Left ventricle myocardium inferior (tissue), 1 donor: ENCODE measurements around the gene SLC9C2. TPM values are rescaled to one million over a fixed set of nuclear protein-coding genes. Genes with fewer than 3 reads are reported as not detected.
"Not testable (repeated sequence)": the region's sequence is repeated elsewhere in the genome, so short reads cannot be mapped to it uniquely, and the experiment has no call there.

Experiments
- DNase-seq: peaks from one replicate; pipeline ENCODE4 v3.0.0-alpha.2; 2020
- H3K27ac ChIP-seq: fragments of 200-600 bp; replicated peaks from 2 replicates; pipeline ENCODE4 v1.8.0; 2021
- H3K27me3 ChIP-seq: fragments of 200-600 bp; 2 replicates; pipeline ENCODE4 v1.8.0; 2021; ENCODE audit warnings: low read depth
- H3K36me3 ChIP-seq: fragments of 200-600 bp; 2 replicates; pipeline ENCODE4 v1.8.0; 2021
- H3K4me1 ChIP-seq: fragments of 200-600 bp; 2 replicates; pipeline ENCODE4 v1.8.0; 2021
- H3K4me3 ChIP-seq: fragments of 200-600 bp; 2 replicates; pipeline ENCODE4 v1.8.0; 2021; ENCODE audit warnings: mild to moderate bottlenecking, moderate library complexity
- H3K9me3 ChIP-seq: fragments of 200-600 bp; replicated peaks from 2 replicates; pipeline ENCODE4 v1.8.0; 2021
- intact Hi-C: fragments of 100-400 bp; cut with micrococcal nuclease; formaldehyde crosslinking; loops from one replicate; pipeline ENCODE4 v1.11.0; 2022
- total RNA-seq: library from RNA; stranded (reverse); fragmentation: NEBNext Ultra II Directional; extraction: Animal tissue kit (Norgen Biotek cat#: 25700); gene quantifications from one replicate; pipeline ENCODE4 v1.2.1, GENCODE V29; 2021
- TF ChIP-seq, protein P1 (sequence below): fragments of 200-600 bp; IDR thresholded peaks from 2 replicates; pipeline ENCODE4 v1.8.0; 2021; ENCODE audit warnings: antibody characterized with exemption, mild to moderate bottlenecking, borderline replicate concordance
- donor health status: DM: no; HTN: yes; CAD: no; lungs with severe emphysema.

Gene SLC9C2
- total RNA-seq, 1 donor from 2014 or later: not detected

DNA sequence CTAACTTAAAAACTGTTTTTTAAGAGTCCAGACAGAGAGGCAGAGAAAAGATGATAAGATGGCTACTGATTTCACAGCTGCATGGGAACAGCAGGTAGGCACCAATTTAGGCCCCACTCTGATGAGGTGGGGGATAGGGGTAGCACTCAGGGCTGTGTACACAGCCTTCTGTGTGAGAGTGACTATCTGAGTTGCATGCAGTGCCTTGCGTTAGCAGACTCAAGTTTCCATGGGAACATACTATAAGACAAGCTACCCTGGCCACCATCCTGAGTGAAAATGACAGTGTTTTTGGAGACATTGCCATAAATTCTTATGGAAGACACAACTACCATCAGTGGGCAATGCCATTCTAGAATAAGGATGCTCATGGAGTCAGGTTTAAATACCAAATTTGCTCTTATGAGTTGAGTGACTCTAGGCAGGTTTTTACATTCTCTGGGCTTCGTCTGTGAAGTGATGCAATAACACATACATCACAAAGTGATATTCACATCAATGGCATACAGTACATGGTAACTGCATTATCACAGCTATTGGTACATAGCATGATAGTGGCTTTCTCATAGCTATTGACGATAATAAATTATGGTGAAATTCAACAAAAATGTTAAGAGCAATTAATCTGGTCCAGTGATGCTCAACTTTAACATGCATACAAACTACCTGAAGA is 30.5 kb downstream of the SLC9C2 start:
- intact Hi-C loops: no loop called here
- TF ChIP-seq, protein P1, sequence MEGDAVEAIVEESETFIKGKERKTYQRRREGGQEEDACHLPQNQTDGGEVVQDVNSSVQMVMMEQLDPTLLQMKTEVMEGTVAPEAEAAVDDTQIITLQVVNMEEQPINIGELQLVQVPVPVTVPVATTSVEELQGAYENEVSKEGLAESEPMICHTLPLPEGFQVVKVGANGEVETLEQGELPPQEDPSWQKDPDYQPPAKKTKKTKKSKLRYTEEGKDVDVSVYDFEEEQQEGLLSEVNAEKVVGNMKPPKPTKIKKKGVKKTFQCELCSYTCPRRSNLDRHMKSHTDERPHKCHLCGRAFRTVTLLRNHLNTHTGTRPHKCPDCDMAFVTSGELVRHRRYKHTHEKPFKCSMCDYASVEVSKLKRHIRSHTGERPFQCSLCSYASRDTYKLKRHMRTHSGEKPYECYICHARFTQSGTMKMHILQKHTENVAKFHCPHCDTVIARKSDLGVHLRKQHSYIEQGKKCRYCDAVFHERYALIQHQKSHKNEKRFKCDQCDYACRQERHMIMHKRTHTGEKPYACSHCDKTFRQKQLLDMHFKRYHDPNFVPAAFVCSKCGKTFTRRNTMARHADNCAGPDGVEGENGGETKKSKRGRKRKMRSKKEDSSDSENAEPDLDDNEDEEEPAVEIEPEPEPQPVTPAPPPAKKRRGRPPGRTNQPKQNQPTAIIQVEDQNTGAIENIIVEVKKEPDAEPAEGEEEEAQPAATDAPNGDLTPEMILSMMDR: no peak
- no peak for DNase-seq
- H3K4me3 ChIP-seq: no peak overlapping the region
- H3K27me3 ChIP-seq: no peaks in the 10 kb centered on the region
- H3K9me3 ChIP-seq: peaks cover 12% of the 10 kb centered on the region
- H3K27ac ChIP-seq: no peak overlapping the region
- H3K4me1 ChIP-seq: no peaks in the 10 kb centered on the region
- H3K36me3 ChIP-seq: no peaks in the 10 kb centered on the region

DNA sequence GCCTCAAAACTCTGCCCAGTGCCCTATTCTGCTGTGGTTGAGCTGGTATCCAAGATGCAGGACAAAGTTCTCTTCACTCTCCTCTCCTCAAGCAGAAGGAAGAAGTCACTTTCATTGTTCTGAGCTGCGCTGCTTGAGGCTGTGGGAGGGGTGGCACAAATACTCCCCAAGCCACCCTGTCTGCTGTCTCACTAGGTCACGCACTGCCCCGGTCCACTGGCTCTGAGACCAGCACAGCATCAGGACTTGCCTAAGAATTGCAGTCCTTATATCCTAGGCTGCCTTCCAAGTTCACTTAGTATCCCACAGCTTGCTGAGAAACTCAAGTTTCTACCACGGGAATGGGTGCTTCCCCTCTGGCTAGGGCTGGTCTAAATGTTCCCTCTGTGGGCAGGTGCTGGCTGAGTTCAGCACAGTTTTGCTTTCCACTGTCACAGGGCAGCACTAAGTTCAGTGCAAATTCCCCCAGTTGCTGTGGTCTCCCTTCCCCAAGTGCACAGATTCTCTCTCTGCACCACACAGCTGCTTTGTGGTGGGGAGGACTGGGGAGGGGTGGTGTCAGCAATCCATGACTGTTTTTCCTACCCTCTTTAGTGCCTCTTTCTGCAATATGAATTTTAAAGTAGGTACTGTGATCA is 32.4 kb downstream of the SLC9C2 start:
- DNase-seq: no peak
- no peaks in the 10 kb centered on the region for H3K4me1 ChIP-seq
- H3K27me3 ChIP-seq: no peaks in the 10 kb centered on the region
- TF ChIP-seq, protein P1: no peak
- H3K4me3 ChIP-seq: no peak overlapping the region
- no peaks in the 10 kb centered on the region for H3K36me3 ChIP-seq
- no peak overlapping the region for H3K27ac ChIP-seq
- peaks cover 30% of the 10 kb centered on the region for H3K9me3 ChIP-seq
- intact Hi-C loops: no loop called here

DNA sequence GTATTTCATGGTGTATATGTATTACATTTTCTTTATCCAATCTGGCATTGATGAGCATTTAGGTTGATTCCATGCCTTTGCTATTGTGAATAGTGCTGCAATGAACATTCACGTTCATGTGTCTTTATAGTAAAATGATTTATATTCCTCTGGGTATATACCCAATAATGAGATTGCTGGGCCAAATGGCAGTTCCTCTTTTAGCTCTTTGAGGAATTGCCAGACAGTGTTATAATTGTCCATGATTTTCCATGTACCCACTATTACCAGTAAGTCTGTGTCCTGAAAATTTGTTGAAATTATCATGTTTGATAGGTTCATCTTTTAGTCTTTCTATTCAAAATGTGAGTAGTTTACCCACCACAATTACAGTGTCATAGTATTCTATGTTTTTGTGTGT is 34.4 kb downstream of the SLC9C2 start:
- H3K9me3 ChIP-seq: peaks cover 45% of the 10 kb centered on the region
- H3K27ac ChIP-seq: no peak overlapping the region
- no peaks in the 10 kb centered on the region for H3K27me3 ChIP-seq
- DNase-seq: no peak
- H3K36me3 ChIP-seq: no peaks in the 10 kb centered on the region
- H3K4me1 ChIP-seq: no peaks in the 10 kb centered on the region
- H3K4me3 ChIP-seq: no peak overlapping the region
- intact Hi-C loops: no loop called here
- TF ChIP-seq, protein P1: no peak

DNA sequence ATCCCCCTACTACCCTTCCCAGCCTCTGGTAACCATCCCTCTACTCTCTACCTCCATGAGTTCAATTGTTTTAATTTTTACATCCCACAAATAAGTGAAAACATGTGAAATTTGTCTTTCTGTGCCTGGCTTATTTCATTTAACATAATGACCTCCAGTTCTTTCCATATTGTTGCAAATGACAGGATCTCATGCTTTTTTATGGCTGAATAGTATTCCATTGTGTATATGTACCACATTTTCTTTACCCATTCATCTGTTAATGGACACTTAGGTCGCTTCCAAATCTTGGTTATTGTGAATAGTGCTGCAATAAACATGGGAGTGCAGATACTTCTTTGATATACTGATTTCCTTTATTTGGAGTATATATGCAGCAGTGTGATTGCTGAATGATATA is 39.0 kb downstream of the SLC9C2 start:
- intact Hi-C loops, H3K36me3 ChIP-seq: not testable (repeated sequence)

DNA sequence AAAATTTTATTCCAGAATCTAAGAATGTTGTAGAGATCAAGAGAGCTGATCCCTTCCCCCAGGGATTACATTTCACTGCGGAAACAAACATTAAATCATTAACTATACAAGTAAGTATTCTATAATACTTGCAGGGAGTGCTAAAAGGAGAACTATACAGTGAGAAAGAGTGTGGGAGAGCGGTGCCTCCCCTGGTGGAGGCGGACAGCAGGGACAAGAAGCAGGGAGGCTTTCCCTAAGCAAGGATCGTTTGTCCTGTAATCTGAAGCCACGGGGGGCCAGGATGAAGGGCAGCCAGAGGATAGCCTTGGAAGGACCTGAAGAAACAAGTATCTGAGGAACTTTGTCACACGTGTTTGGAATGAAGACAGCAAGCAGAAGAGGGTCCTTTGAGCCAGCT is 40.1 kb downstream of the SLC9C2 start:
- H3K36me3 ChIP-seq: no peaks in the 10 kb centered on the region
- H3K9me3 ChIP-seq: peaks cover 40% of the 10 kb centered on the region
- no peak overlapping the region for H3K4me3 ChIP-seq
- no peaks in the 10 kb centered on the region for H3K27me3 ChIP-seq
- DNase-seq: no peak
- intact Hi-C loops: no loop called here
- no peak overlapping the region for H3K27ac ChIP-seq
- H3K4me1 ChIP-seq: no peaks in the 10 kb centered on the region
- TF ChIP-seq, protein P1: no peak

More for the DNA sequence above, 39.0 kb downstream of the SLC9C2 start:
- not testable (repeated sequence) for H3K4me3 ChIP-seq, H3K4me1 ChIP-seq, H3K27me3 ChIP-seq, H3K27ac ChIP-seq, DNase-seq
- peaks cover 47% of the 10 kb centered on the region for H3K9me3 ChIP-seq

DNA sequence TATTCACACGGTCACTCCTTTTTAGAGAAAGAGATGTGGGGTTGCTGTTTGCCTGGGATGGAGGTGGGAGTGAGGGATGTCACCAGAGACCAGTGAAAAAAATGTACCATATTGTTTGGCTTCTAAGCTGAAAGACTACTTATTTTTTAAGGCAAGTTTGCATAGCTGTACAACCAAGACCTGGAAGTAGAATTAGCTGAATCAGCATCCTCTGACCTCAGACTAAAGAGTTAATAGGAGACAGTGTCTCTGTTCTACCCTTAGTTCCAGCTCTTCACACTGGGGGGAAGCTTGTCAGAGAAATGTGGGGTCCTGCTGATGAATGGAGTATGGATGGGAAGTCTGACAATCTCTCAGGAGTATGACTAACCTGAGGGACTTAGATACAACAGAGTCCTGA is 41.6 kb downstream of the SLC9C2 start:
- no peak overlapping the region for H3K4me3 ChIP-seq
- H3K36me3 ChIP-seq: no peaks in the 10 kb centered on the region
- TF ChIP-seq, protein P1: no peak
- no peak for DNase-seq
- H3K27me3 ChIP-seq: no peaks in the 10 kb centered on the region
- intact Hi-C loops: no loop called here
- no peaks in the 10 kb centered on the region for H3K4me1 ChIP-seq
- no peak overlapping the region for H3K27ac ChIP-seq
- H3K9me3 ChIP-seq: peaks cover 25% of the 10 kb centered on the region
